ENCODE measurements around the gene MAN1C1.
"Not testable (repeated sequence)": the region's sequence is repeated elsewhere in the genome, so short reads cannot be mapped to it uniquely, and the experiment has no call there.

MAN1C1 gene

GRCh38 chr1:25683731-25684130 lies 67.1 kb downstream of the MAN1C1 start:
- DNase-seq = no peak

- no peak for DNase-seq
These were observed 67.8 kb downstream of the MAN1C1 start for GRCh38 chr1:25684216-25684965.

- no peak for DNase-seq
These were observed 68.7 kb downstream of the MAN1C1 start for GRCh38 chr1:25685211-25685750.

- no peak for DNase-seq
These were observed 69.5 kb downstream of the MAN1C1 start for GRCh38 chr1:25685938-25686665.

GRCh38 chr1:25687221-25688017 lies 70.8 kb downstream of the MAN1C1 start:
- DNase-seq = no peak

- no peak for DNase-seq
These were observed 72.0 kb downstream of the MAN1C1 start for GRCh38 chr1:25688390-25689119.

- no peak for DNase-seq
These were observed 73.2 kb downstream of the MAN1C1 start for GRCh38 chr1:25689686-25690381.

- DNase-seq = no peak
These were observed 73.9 kb downstream of the MAN1C1 start for GRCh38 chr1:25690396-25690956.

GRCh38 chr1:25691211-25691610 lies 74.6 kb downstream of the MAN1C1 start:
- no peak for DNase-seq

GRCh38 chr1:25692560-25692959 lies 76.0 kb downstream of the MAN1C1 start:
- no peak for DNase-seq

- DNase-seq = no peak
These were observed 77.8 kb downstream of the MAN1C1 start for GRCh38 chr1:25694167-25695007.

GRCh38 chr1:25695090-25695770 lies 78.6 kb downstream of the MAN1C1 start:
- no peak for DNase-seq

- no peak for DNase-seq
These were observed 79.2 kb downstream of the MAN1C1 start for GRCh38 chr1:25695771-25696311.

GRCh38 chr1:25696643-25697042 lies 80.1 kb downstream of the MAN1C1 start:
- DNase-seq = not testable (repeated sequence)

- no peak for DNase-seq
These were observed 81.0 kb downstream of the MAN1C1 start for GRCh38 chr1:25697435-25698217.

GRCh38 chr1:25698252-25698651 lies 81.7 kb downstream of the MAN1C1 start:
- DNase-seq = no peak

- not testable (repeated sequence) for DNase-seq
These were observed 82.5 kb downstream of the MAN1C1 start for GRCh38 chr1:25699059-25699458.

GRCh38 chr1:25699500-25700143 lies 83.0 kb downstream of the MAN1C1 start:
- no peak for DNase-seq

Data from activated CD8-positive, alpha-beta memory T cell treated with anti-CD3 and anti-CD28 coated beads, Interleukin-2, amount 50 U/mL, for 4 hours (primary cell).